H9 (cell line): Measurements from ENCODE around the gene CA12. TPM values are rescaled to one million over a fixed set of nuclear protein-coding genes. Genes with fewer than 3 reads are reported as not detected.

Experiments used
- DNase-seq: peaks from one replicate; pipeline ENCODE4 v3.0.0-alpha.2; 2017
- H2AFZ ChIP-seq: one replicate; pipeline ENCODE4 v1.6.1; 2013; ENCODE audit warnings: mild to moderate bottlenecking, low read length, control low read depth, moderate library complexity
- H2AK5ac ChIP-seq: 2 replicates; pipeline ENCODE4 v1.6.1; 2013; ENCODE audit warnings: low read length, control low read depth, mixed read lengths; ENCODE audit not compliant: insufficient read length
- H2BK120ac ChIP-seq: one replicate; pipeline ENCODE4 v1.6.1; 2013; ENCODE audit warnings: low read depth, mild to moderate bottlenecking, low read length, control low read depth, inconsistent platforms; ENCODE audit not compliant: poor library complexity, severe bottlenecking
- H2BK12ac ChIP-seq: 2 replicates; pipeline ENCODE4 v1.6.1; 2013; ENCODE audit warnings: low read length, control low read depth, mixed read lengths, low read depth; ENCODE audit not compliant: insufficient read length
- H2BK15ac ChIP-seq: 2 replicates; pipeline ENCODE4 v1.6.1; 2013; ENCODE audit warnings: low read depth, low read length, control low read depth
- H2BK20ac ChIP-seq: one replicate; pipeline ENCODE4 v1.6.1; 2013; ENCODE audit warnings: low read depth, mild to moderate bottlenecking, low read length, control low read depth, inconsistent platforms; ENCODE audit not compliant: poor library complexity, severe bottlenecking
- H2BK5ac ChIP-seq: 2 replicates; pipeline ENCODE4 v1.6.1; 2013; ENCODE audit warnings: low read length, control low read depth, mixed read lengths; ENCODE audit not compliant: insufficient read length
- H3K14ac ChIP-seq: 2 replicates; pipeline ENCODE4 v1.6.1; 2013; ENCODE audit warnings: low read length, control low read depth; ENCODE audit not compliant: insufficient read depth
- H3K18ac ChIP-seq: 2 replicates; pipeline ENCODE4 v1.6.1; 2013; ENCODE audit warnings: low read depth, mild to moderate bottlenecking, mixed read lengths, low read length, control low read depth; ENCODE audit not compliant: insufficient read length
- H3K23ac ChIP-seq: 2 replicates; pipeline ENCODE4 v1.6.1; 2013; ENCODE audit warnings: low read length, control low read depth, mixed read lengths, low read depth; ENCODE audit not compliant: insufficient read length
- H3K23me2 ChIP-seq: 2 replicates; pipeline ENCODE4 v1.6.1; 2013; ENCODE audit warnings: low read depth, mild to moderate bottlenecking, mixed read lengths, low read length, control low read depth; ENCODE audit not compliant: insufficient read length, poor library complexity, severe bottlenecking
- H3K27ac ChIP-seq: 2 replicates; pipeline ENCODE4 v1.5.1; 2013; ENCODE audit warnings: low read length, control low read depth, mixed read lengths, low read depth; ENCODE audit not compliant: insufficient read length
- H3K27me3 ChIP-seq: 2 replicates; pipeline ENCODE4 v1.6.1; 2013; ENCODE audit warnings: low read length, control low read depth, inconsistent platforms; ENCODE audit not compliant: insufficient read depth
- H3K4ac ChIP-seq: 2 replicates; pipeline ENCODE4 v1.6.1; 2013; ENCODE audit warnings: low read depth, mild to moderate bottlenecking, control low read depth, inconsistent platforms, low read length, moderate library complexity
- H3K4me1 ChIP-seq: 2 replicates; pipeline ENCODE4 v1.6.1; 2013; ENCODE audit warnings: low read length, control low read depth, inconsistent platforms; ENCODE audit not compliant: insufficient read depth
- H3K4me2 ChIP-seq: 2 replicates; pipeline ENCODE4 v1.6.1; 2013; ENCODE audit warnings: low read length, control low read depth, mixed read lengths; ENCODE audit not compliant: insufficient read length, insufficient read depth
- H3K56ac ChIP-seq: 2 replicates; pipeline ENCODE4 v1.6.1; 2013; ENCODE audit warnings: low read depth, mild to moderate bottlenecking, mixed read lengths, low read length, control low read depth; ENCODE audit not compliant: insufficient read length
- H3K79me1 ChIP-seq: 2 replicates; pipeline ENCODE4 v1.6.1; 2013; ENCODE audit warnings: low read depth, mild to moderate bottlenecking, moderate library complexity, low read length, control low read depth, inconsistent platforms; ENCODE audit not compliant: insufficient read depth, poor library complexity, severe bottlenecking
- H3K79me2 ChIP-seq: 2 replicates; pipeline ENCODE4 v1.6.1; 2013; ENCODE audit warnings: low read length, control low read depth, inconsistent platforms; ENCODE audit not compliant: insufficient read depth
- H3K9ac ChIP-seq: 2 replicates; pipeline ENCODE4 v1.6.1; 2013; ENCODE audit warnings: low read length, control low read depth, mixed read lengths; ENCODE audit not compliant: insufficient read length; ENCODE audit errors: extremely low read depth
- H3K9me3 ChIP-seq: one replicate; pipeline ENCODE4 v1.6.1; 2013; ENCODE audit warnings: low read depth, low read length, inconsistent platforms; ENCODE audit not compliant: control insufficient read depth
- H3T11ph ChIP-seq: one replicate; pipeline ENCODE4 v1.6.1; 2013; ENCODE audit warnings: mild to moderate bottlenecking, low read length, control low read depth, inconsistent platforms
- H4K20me1 ChIP-seq: one replicate; pipeline ENCODE4 v1.6.1; 2013; ENCODE audit not compliant: control insufficient read depth, insufficient read length, insufficient read depth
- H4K5ac ChIP-seq: 2 replicates; pipeline ENCODE4 v1.6.1; 2013; ENCODE audit warnings: low read depth, mild to moderate bottlenecking, mixed read lengths, low read length, control low read depth; ENCODE audit not compliant: insufficient read length
- H4K8ac ChIP-seq: replicated peaks from 2 replicates; pipeline ENCODE4 v1.6.1; 2013; ENCODE audit warnings: low read length, control low read depth, mixed read lengths, low read depth; ENCODE audit not compliant: insufficient read length
- H4K91ac ChIP-seq: 2 replicates; pipeline ENCODE4 v1.6.1; 2013; ENCODE audit warnings: low read depth, mild to moderate bottlenecking, moderate library complexity, mixed read lengths, low read length, control low read depth; ENCODE audit not compliant: insufficient read length
- H3K27ac Mint-ChIP-seq, 3 experiments: 2 replicates in 2 of 3; 3 replicates in 1 of 3; pipeline ENCODE4 v1.8.0; 2020 to 2021; ENCODE audit warnings: mixed read lengths in 3 of 3, mild to moderate bottlenecking in 1 of 3, moderate library complexity in 1 of 3
- H3K27me3 Mint-ChIP-seq: 2 replicates; pipeline ENCODE4 v1.8.0; 2021; ENCODE audit warnings: low read depth, mild to moderate bottlenecking, moderate library complexity, mixed read lengths
- H3K36me3 Mint-ChIP-seq, 3 experiments: 2 replicates in 2 of 3; 3 replicates in 1 of 3; pipeline ENCODE4 v1.8.0; 2020 to 2021; ENCODE audit warnings: low read depth in 3 of 3, mixed read lengths in 3 of 3; ENCODE audit not compliant: insufficient read depth in 1 of 3
- H3K4me1 Mint-ChIP-seq, 2 experiments: 2 replicates each; pipeline ENCODE4 v1.8.0; 2020; ENCODE audit warnings: mixed read lengths in 2 of 2
- H3K4me3 Mint-ChIP-seq, 2 experiments: 2 replicates in 1 of 2; 3 replicates in 1 of 2; pipeline ENCODE4 v1.8.0; 2020 to 2021; ENCODE audit warnings: mild to moderate bottlenecking in 2 of 2, mixed read lengths in 2 of 2, moderate library complexity in 1 of 2
- H3K9me3 Mint-ChIP-seq, 2 experiments: 2 replicates in 1 of 2; 3 replicates in 1 of 2; pipeline ENCODE4 v1.8.0; 2020; ENCODE audit warnings: mild to moderate bottlenecking in 2 of 2, mixed read lengths in 2 of 2, moderate library complexity in 1 of 2
- WGBS: extraction: QIAGEN DNeasy Blood & Tissue Kit; methylation state at CpG from one replicate; pipeline ENCODE4 v1.1.7; 2013; ENCODE audit warnings: missing lambda C conversion rate, low lambda C conversion rate, mixed read lengths; ENCODE audit not compliant: insufficient read length; ENCODE audit errors: extremely low coverage; 5-methylcytosine and 5-hydroxymethylcytosine counted together
- total RNA-seq: library from RNA; stranded (reverse); gene quantifications from 2 replicates; pipeline ENCODE4 v1.2.1, GENCODE V29; 2021
- TF ChIP-seq, protein P1 (sequence below): fragments of 200-600 bp; sonication (generic); conservative IDR thresholded peaks from 3 replicates; pipeline ENCODE4 v1.8.0; 2021; ENCODE audit warnings: antibody characterized with exemption, mild to moderate bottlenecking

CA12 gene
- total RNA-seq, 1 experiment from 2014 or later = 0.68 TPM

DNA sequence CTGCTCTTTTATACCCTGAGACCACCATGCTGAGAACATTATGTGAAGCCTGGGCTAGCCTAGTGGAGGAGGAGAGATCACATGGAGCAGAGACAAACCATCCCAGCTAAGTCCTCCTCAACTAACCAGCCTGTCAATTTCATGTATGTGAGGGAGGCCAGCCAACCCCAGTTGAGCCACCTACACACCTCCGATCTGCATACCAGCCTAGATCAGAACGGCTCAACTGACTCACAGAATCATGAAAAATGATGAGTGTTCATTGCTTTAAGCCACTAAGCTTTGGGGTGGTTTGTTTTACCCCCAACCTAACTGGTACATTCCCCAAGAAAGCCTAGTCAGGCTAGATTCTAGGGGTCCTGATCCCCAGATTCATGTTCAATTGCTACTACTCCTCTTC is 19.4 kb upstream of the CA12 start:
- Histone ChIP-seq H4K20me1 (no peaks in the 10 kb centered on the region), H2BK120ac (no peak overlapping the region), H4K91ac (no peak overlapping the region), H3K23ac (no peak overlapping the region), H2BK15ac (no peak overlapping the region), H3K27me3 (no peaks in the 10 kb centered on the region; the same call in 1 of the 2 replicates), H3K14ac (no peak overlapping the region), H3K4me2 (no peak overlapping the region), H3K79me2 (no peaks in the 10 kb centered on the region), H4K5ac (no peak overlapping the region), H3K9ac (no peak overlapping the region), H4K8ac (no peak overlapping the region), H2BK20ac (no peak overlapping the region), H3K4ac (no peak overlapping the region), H2BK5ac (no peak overlapping the region), H3K27ac (no peak overlapping the region), H2BK12ac (no peak overlapping the region), H3T11ph (no peak overlapping the region), H2AK5ac (no peak overlapping the region), H3K4me1 (peaks cover 2% of the 10 kb centered on the region; the same call in 1 of the 2 replicates), H3K23me2 (no peaks in the 10 kb centered on the region), H3K9me3 (no peaks in the 10 kb centered on the region), H3K56ac (no peak overlapping the region), H2AFZ (no peak overlapping the region), H3K79me1 (no peaks in the 10 kb centered on the region), H3K18ac (no peak overlapping the region)
- no CpG with 5 or more reads among the region's 2 CpGs for WGBS
- H3K27me3 Mint-ChIP-seq = peaks cover 35% of the 10 kb centered on the region
- TF ChIP-seq, protein P1, sequence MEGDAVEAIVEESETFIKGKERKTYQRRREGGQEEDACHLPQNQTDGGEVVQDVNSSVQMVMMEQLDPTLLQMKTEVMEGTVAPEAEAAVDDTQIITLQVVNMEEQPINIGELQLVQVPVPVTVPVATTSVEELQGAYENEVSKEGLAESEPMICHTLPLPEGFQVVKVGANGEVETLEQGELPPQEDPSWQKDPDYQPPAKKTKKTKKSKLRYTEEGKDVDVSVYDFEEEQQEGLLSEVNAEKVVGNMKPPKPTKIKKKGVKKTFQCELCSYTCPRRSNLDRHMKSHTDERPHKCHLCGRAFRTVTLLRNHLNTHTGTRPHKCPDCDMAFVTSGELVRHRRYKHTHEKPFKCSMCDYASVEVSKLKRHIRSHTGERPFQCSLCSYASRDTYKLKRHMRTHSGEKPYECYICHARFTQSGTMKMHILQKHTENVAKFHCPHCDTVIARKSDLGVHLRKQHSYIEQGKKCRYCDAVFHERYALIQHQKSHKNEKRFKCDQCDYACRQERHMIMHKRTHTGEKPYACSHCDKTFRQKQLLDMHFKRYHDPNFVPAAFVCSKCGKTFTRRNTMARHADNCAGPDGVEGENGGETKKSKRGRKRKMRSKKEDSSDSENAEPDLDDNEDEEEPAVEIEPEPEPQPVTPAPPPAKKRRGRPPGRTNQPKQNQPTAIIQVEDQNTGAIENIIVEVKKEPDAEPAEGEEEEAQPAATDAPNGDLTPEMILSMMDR = no peak
- DNase-seq = no peak
- H3K4me3 Mint-ChIP-seq = no peak overlapping the region
- no peak overlapping the region for H3K27ac Mint-ChIP-seq
- no peaks in the 10 kb centered on the region; a peak in 1 of 5 replicates for H3K9me3 Mint-ChIP-seq
- no peaks in the 10 kb centered on the region for H3K36me3 Mint-ChIP-seq
- peaks cover 16 to 21% of the 10 kb centered on the region in 2 experiments for H3K4me1 Mint-ChIP-seq
